ENCODE results near the gene SLC35E3. TPM values are rescaled to one million over a fixed set of nuclear protein-coding genes. Genes with fewer than 3 reads are reported as not detected.
"Not testable (repeated sequence)": the region's sequence is repeated elsewhere in the genome, so short reads cannot be mapped to it uniquely, and the experiment has no call there.

The SLC35E3 gene
- total RNA-seq, 1 donor from 2014 or later: 12.2 TPM

DNA sequence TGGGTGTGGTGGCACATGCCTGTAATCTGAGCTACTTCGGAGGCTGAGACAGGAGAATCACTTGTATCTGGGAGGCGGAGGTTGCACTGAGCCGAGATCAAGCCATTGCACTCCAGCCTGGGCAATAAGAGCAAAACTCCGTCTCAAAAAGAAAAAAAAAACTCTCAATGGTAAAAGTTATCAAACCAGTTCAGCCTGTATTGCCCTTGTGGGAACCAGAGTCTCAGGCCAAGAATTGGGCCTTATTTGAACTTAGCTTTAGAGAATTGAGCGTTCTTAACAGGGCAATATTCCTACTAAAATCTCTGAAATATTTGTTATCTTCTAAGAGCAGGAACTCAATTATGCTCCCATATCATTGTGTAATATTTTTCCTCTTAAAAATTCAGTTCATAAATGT lies 54.3 kb downstream of the SLC35E3 start:
- Histone ChIP-seq H3K4me1 (no peaks in the 10 kb centered on the region), H3K27me3 (no peaks in the 10 kb centered on the region), H3K4me3 (no peak overlapping the region), H3K36me3 (no peaks in the 10 kb centered on the region), H3K27ac (no peak overlapping the region), H3K9me3 (no peaks in the 10 kb centered on the region)
- DNase-seq (no peak), ATAC-seq (peak; percentile 61)
- TF ChIP-seq, protein P1, sequence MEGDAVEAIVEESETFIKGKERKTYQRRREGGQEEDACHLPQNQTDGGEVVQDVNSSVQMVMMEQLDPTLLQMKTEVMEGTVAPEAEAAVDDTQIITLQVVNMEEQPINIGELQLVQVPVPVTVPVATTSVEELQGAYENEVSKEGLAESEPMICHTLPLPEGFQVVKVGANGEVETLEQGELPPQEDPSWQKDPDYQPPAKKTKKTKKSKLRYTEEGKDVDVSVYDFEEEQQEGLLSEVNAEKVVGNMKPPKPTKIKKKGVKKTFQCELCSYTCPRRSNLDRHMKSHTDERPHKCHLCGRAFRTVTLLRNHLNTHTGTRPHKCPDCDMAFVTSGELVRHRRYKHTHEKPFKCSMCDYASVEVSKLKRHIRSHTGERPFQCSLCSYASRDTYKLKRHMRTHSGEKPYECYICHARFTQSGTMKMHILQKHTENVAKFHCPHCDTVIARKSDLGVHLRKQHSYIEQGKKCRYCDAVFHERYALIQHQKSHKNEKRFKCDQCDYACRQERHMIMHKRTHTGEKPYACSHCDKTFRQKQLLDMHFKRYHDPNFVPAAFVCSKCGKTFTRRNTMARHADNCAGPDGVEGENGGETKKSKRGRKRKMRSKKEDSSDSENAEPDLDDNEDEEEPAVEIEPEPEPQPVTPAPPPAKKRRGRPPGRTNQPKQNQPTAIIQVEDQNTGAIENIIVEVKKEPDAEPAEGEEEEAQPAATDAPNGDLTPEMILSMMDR (IDR thresholded peaks at IDR 0.05): no peak
- intact Hi-C loops (cut with DNase I): no loop called here

DNA sequence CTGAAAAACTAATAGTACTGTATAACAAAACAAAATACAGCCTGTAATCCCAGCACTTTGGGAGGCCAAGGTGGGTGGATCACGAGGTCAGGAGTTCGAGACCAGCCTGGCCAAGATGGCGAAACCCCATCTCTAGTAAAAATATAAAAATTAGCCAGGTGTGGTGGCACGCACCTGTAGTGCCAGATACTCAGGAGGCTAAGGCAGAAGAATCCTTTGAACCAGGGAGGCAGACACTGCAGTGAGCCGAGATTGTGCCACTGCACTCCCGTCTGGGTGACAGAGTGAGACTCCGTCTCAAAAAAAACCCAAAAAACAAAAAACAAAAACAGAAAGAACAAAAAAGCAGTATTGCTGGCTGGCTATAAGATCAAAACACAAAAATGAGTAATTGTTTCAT lies 55.1 kb downstream of the SLC35E3 start:
- DNase-seq; H3K4me3 ChIP-seq; H3K9me3 ChIP-seq; intact Hi-C loops (cut with DNase I); H3K36me3 ChIP-seq; H3K4me1 ChIP-seq; H3K27me3 ChIP-seq; H3K27ac ChIP-seq; ATAC-seq: not testable (repeated sequence)

DNA sequence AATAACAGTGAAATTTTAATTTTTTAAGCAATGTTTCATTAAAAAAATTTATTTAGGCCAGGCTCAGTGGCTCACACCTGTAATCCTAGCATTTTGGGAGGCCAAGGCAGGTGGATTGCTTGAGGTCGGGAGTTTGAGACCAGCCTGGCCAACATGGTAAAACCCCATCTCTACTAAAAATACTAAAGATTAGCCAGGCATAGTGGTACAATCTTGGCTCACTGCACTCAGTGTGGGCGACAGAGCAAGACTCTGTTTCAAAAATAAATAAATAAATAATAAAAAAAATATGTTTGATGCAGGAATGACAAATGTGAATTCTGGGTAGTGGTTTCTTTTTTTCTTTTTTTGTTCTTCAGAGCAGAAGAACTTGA lies 56.4 kb downstream of the SLC35E3 start:
- H3K27me3 ChIP-seq; H3K4me1 ChIP-seq; H3K36me3 ChIP-seq; H3K9me3 ChIP-seq; H3K4me3 ChIP-seq; H3K27ac ChIP-seq; intact Hi-C loops (cut with DNase I); ATAC-seq; DNase-seq: not testable (repeated sequence)

DNA sequence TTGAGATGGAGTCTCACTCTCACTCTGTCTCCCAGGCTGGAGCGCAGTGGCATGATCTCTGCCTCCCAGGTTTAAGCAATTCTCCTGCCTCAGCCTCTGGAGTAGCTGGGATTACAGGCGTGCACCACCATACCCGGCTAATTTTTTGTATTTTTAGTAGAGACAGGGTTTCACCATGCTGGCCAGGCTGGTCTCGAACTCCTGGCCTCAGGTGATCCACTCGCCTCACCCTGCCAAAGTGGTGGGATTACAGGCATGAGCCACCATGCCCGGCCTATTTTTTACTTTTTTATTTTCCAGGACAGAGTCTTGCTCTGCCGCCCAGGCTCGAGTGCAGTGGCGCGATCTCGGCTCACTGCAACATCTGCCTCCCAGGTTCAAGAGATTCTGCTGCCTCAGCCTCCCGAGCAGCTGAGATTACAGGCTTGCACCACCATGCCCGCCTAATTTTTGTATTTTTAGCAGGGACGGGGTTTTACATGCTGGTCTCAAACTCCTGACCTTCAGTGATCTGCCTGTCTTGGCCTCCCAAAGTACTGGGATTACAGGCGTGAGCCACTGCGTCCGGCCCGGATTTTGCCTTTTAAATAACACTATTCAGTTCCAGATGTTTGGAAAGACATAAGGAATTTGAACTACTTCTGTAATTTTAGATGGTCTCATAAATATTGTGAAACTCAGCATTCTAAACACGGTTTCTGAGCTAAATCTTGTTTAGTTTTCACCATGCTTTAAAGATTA lies 57.1 kb downstream of the SLC35E3 start:
- ATAC-seq; H3K4me3 ChIP-seq; H3K36me3 ChIP-seq; H3K4me1 ChIP-seq; DNase-seq; H3K9me3 ChIP-seq; intact Hi-C loops (cut with DNase I); H3K27me3 ChIP-seq: not testable (repeated sequence)
- H3K27ac ChIP-seq: peak overlapping the region; percentile 48

DNA sequence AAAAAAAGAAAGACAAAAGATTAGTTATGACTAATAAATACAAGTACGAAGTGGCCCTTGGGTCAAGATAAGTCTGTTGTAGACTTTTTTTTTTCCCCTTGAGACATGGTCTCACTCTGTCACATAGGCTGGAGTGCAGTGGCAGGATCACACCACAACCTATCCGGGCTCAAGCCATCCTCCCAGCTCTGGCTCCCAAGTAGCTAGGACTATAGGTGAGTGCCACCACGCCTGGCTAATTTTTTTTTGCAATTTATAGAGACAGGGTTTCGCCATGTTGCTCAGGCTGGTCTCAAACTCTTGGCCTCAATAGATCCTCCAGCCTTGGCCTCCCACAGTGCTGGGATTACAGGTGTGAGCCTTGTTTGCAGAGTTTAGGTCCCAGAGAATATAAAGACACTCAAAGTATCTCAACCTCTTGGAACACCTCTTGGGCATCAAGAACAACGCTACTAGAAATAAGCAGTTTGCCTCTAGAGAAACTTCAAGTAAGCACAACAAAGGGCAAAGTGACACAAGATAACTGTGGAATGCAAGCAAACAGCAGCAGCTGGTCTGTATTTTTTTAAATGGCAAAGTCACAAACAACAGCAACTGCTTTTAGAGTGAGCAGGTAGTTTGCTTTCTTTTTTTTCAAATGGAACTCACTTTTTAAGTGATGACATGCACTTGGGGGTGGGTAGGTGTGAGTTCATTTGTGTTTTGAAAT lies 58.1 kb downstream of the SLC35E3 start:
- no peak for ATAC-seq
- Histone ChIP-seq H3K27me3 (no peaks in the 10 kb centered on the region), H3K9me3 (no peaks in the 10 kb centered on the region), H3K4me3 (no peak overlapping the region), H3K4me1 (peaks cover 8% of the 10 kb centered on the region), H3K27ac (peak overlapping the region; percentile 48), H3K36me3 (no peaks in the 10 kb centered on the region)
- TF ChIP-seq, protein P1 (IDR thresholded peaks at IDR 0.05): no peak
- no peak for DNase-seq
- intact Hi-C loops (cut with DNase I): no loop called here

DNA sequence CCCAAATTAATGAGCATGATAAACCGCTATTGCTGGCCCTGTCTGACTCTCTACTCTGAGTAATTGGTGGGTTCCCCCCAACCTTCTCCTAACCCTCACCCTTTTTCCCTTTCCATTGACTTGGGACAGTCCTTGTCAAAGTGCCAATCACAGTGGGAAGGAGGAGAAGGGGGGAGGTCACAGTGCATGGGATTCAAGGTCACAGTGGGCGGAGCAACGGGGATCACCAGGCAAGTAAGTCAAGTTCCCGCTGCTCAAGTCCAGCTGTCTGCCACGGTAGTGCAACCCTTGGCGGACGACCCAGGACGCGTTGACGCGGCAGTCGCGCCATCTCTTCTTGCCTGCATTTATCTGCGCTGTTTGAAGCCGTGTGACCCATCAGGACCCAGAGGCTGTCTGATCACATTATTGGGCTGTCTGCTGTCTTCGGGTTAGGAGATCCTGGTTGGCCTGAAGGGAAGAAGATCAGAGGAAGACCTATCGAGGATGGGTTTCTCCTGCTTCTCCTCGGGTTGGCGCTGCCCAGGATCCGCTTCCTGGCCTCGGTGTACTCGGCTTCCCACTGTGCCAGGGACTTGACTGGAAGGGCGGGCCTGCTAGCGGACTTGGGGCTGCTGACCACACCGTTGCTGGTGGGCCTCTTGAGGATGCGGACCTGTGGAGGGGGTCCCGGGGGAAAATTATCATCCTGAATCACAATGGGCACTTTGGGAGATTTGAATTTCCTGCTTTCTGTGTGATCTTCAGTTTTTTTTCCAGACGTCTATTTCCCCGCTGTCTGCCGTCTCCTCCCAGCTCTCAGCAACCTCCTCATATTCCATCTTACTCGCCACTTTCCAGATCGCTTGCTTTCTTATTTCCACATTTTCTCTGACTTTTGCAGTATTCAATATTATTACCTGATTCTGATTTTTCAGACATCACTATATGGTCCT lies 58.9 kb downstream of the SLC35E3 start:
- intact Hi-C loops (cut with DNase I): no loop called here
- TF ChIP-seq, protein P1 (IDR thresholded peaks at IDR 0.05): no peak
- ATAC-seq (no peak), DNase-seq (no peak)
- no peaks in the 10 kb centered on the region for H3K9me3 ChIP-seq
- H3K36me3 ChIP-seq: peaks cover 8% of the 10 kb centered on the region
- H3K27me3 ChIP-seq: no peaks in the 10 kb centered on the region
- H3K4me1 ChIP-seq: peaks cover 8% of the 10 kb centered on the region
- H3K27ac ChIP-seq: no peak overlapping the region
- H3K4me3 ChIP-seq: no peak overlapping the region
